Endodermal cell (in vitro differentiated cells): ENCODE results near the gene AJAP1. TPM values are rescaled to one million over a fixed set of nuclear protein-coding genes. Genes with fewer than 3 reads are reported as not detected.

Source experiments
- DNase-seq: peaks from one replicate; pipeline ENCODE4 v3.0.0-alpha.2; 2017
- H3K27ac ChIP-seq: 2 replicates; pipeline ENCODE4 v1.5.1; 2013; ENCODE audit warnings: mild to moderate bottlenecking, low read depth, low read length, moderate library complexity
- H3K27me3 ChIP-seq: 2 replicates; pipeline ENCODE4 v1.6.1; 2013; ENCODE audit warnings: mild to moderate bottlenecking, low read length, moderate library complexity; ENCODE audit not compliant: insufficient read depth, control insufficient read depth, poor library complexity, severe bottlenecking
- H3K36me3 ChIP-seq: 2 replicates; pipeline ENCODE4 v1.7.0; 2013; ENCODE audit warnings: mild to moderate bottlenecking, low read length, moderate library complexity; ENCODE audit not compliant: control insufficient read depth, insufficient read depth
- H3K4me1 ChIP-seq: one replicate; pipeline ENCODE4 v1.7.0; 2013; ENCODE audit warnings: low read length; ENCODE audit not compliant: control insufficient read depth, insufficient read depth
- H3K4me3 ChIP-seq: 2 replicates; pipeline ENCODE4 v1.5.1; 2013; ENCODE audit warnings: mild to moderate bottlenecking, low read length, moderate library complexity
- H3K9ac ChIP-seq: 2 replicates; pipeline ENCODE4 v1.6.1; 2013; ENCODE audit warnings: mild to moderate bottlenecking, low read length, moderate library complexity; ENCODE audit not compliant: poor library complexity, severe bottlenecking; ENCODE audit errors: extremely low read depth
- H3K9me3 ChIP-seq: 2 replicates; pipeline ENCODE4 v1.6.1; 2013; ENCODE audit warnings: mild to moderate bottlenecking, low read length, moderate library complexity; ENCODE audit not compliant: control insufficient read depth
- H3K27ac Mint-ChIP-seq: 2 replicates; pipeline ENCODE4 v1.8.0; 2020; ENCODE audit warnings: mixed read lengths
- H3K27me3 Mint-ChIP-seq: 2 replicates; pipeline ENCODE4 v1.8.0; 2021; ENCODE audit warnings: mild to moderate bottlenecking, mixed read lengths; ENCODE audit not compliant: insufficient read depth
- H3K36me3 Mint-ChIP-seq: 2 replicates; pipeline ENCODE4 v1.8.0; 2020; ENCODE audit warnings: low read depth, mixed read lengths
- H3K4me1 Mint-ChIP-seq: 2 replicates; pipeline ENCODE4 v1.8.0; 2020; ENCODE audit warnings: mixed read lengths
- H3K4me3 Mint-ChIP-seq: 2 replicates; pipeline ENCODE4 v1.8.0; 2020; ENCODE audit warnings: mild to moderate bottlenecking, moderate library complexity, mixed read lengths
- H3K9me3 Mint-ChIP-seq: 2 replicates; pipeline ENCODE4 v1.8.0; 2020; ENCODE audit warnings: mild to moderate bottlenecking, mixed read lengths
- CTCF ChIP-seq: fragments of 200-600 bp; sonication (generic); conservative IDR thresholded peaks from 2 replicates; pipeline ENCODE4 v1.5.0; 2021; ENCODE audit warnings: antibody characterized with exemption, mild to moderate bottlenecking
- WGBS, 2 experiments: methylation state at CpG; one replicate each; pipeline versions ENCODE4 v1.1.5 to v1.1.7; 2013; ENCODE audit warnings: missing lambda C conversion rate in 2 of 2, mixed read lengths in 1 of 2; ENCODE audit not compliant: insufficient coverage in 1 of 2, insufficient read length in 1 of 2; 5-methylcytosine and 5-hydroxymethylcytosine counted together
- total RNA-seq, 2 donors: library from RNA; stranded (reverse); fragmentation: NEBNext Ultra II Directional in 1 of 2; extraction: Animal tissue kit (Norgen Biotek cat#: 25700) in 1 of 2; gene quantifications; 2 replicates in 1 of 2; 3 replicates in 1 of 2; pipeline ENCODE4 v1.2.1, GENCODE V29; 2021

Gene AJAP1
- total RNA-seq, 2 donors from 2014 or later = 19.4 to 22.1 TPM

GRCh38 chr1:4622821-4623220, 31.6 kb upstream of the AJAP1 start:
- 96 to 97% methylated on average over 7 to 10 of the region's 10 CpGs for WGBS, 2 experiments

DNA sequence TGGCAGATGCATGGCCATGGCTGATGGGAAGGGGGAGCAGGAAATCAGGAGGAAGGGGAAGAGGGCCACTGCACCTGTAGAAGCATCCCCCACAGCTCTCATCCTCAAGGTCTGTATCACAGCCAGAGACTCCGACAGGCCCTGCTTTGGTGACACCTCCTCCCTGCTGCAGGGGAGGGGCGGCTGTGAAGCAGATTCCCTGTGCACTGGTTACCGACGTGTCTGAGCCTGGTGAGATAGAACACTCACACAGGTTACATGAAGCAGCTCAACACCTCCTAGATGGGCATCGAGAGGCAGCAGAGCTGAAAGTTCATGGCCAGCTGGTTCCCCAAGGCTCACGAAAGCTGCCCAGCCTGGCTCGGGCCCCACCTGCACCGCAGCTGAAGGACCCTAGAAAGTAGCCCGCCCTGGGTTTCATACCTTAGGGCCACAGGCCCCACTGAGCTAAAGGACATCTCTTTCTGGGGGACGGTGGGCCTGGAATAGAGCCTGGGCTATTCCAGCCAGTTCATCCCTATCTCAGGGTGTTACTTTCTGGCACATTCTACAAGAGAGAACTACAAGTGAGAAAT, 30.2 kb upstream of the AJAP1 start:
- H3K4me3 Mint-ChIP-seq = no peak overlapping the region
- no peaks in the 10 kb centered on the region for H3K27me3 Mint-ChIP-seq
- H3K27me3 ChIP-seq = no peaks in the 10 kb centered on the region
- no peak overlapping the region for H3K27ac Mint-ChIP-seq
- H3K9me3 ChIP-seq = no peaks in the 10 kb centered on the region
- no peak for DNase-seq
- WGBS, 2 experiments = 92% methylated on average over 8 to 10 of the region's 10 CpGs
- no peaks in the 10 kb centered on the region for H3K36me3 ChIP-seq
- H3K9ac ChIP-seq = no peak overlapping the region
- H3K4me1 Mint-ChIP-seq = no peaks in the 10 kb centered on the region
- no peaks in the 10 kb centered on the region for H3K36me3 Mint-ChIP-seq
- no peak overlapping the region for H3K27ac ChIP-seq
- H3K4me1 ChIP-seq = no peaks in the 10 kb centered on the region
- no peak for TF ChIP-seq CTCF
- no peaks in the 10 kb centered on the region for H3K9me3 Mint-ChIP-seq
- H3K4me3 ChIP-seq = no peak overlapping the region

More at GRCh38 chr1:4622821-4623220, 31.6 kb upstream of the AJAP1 start:
- no peaks in the 10 kb centered on the region for H3K4me1 Mint-ChIP-seq
- TF ChIP-seq CTCF = no peak
- DNase-seq = no peak
- H3K9me3 Mint-ChIP-seq = no peaks in the 10 kb centered on the region
- no peak overlapping the region for H3K4me3 ChIP-seq
- no peaks in the 10 kb centered on the region for H3K27me3 Mint-ChIP-seq
- no peak overlapping the region for H3K9ac ChIP-seq
- no peaks in the 10 kb centered on the region for H3K27me3 ChIP-seq
- no peaks in the 10 kb centered on the region for H3K36me3 ChIP-seq
- H3K27ac Mint-ChIP-seq = no peak overlapping the region
- no peak overlapping the region for H3K27ac ChIP-seq
- H3K36me3 Mint-ChIP-seq = no peaks in the 10 kb centered on the region
- H3K9me3 ChIP-seq = no peaks in the 10 kb centered on the region
- H3K4me3 Mint-ChIP-seq = no peak overlapping the region
- H3K4me1 ChIP-seq = no peaks in the 10 kb centered on the region

DNA sequence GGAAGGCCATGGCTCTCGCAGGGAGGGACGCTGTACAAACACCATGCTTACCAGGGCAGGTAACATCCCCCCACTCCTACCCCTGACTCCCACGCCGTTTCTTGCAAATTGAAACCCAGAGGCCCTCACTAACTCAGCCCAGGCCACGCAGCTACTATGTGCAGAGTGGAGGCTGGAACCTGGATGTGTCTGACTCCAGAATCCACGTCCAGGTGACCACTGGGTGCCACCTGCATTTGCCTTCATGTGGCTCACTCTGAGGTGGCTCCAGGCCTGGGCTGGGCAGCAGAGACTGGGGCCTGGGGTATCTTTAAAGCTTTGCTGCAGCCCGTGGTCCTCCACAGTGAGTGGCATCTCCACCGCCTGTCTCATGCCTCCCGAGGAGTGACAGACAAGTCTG, 29.6 kb upstream of the AJAP1 start:
- DNase-seq = no peak
- Mint-ChIP-seq H3K27ac (no peak overlapping the region), H3K4me1 (no peaks in the 10 kb centered on the region), H3K4me3 (no peak overlapping the region), H3K9me3 (no peaks in the 10 kb centered on the region), H3K36me3 (no peaks in the 10 kb centered on the region), H3K27me3 (no peaks in the 10 kb centered on the region)
- WGBS, 2 experiments = 71 to 81% methylated on average over 5 to 9 of the region's 9 CpGs
- H3K36me3 ChIP-seq = no peaks in the 10 kb centered on the region
- no peaks in the 10 kb centered on the region for H3K27me3 ChIP-seq
- H3K27ac ChIP-seq = no peak overlapping the region
- H3K4me3 ChIP-seq = no peak overlapping the region
- H3K4me1 ChIP-seq = no peaks in the 10 kb centered on the region
- no peak overlapping the region for H3K9ac ChIP-seq
- no peaks in the 10 kb centered on the region for H3K9me3 ChIP-seq
- no peak for TF ChIP-seq CTCF
